HL-60 (cell line): ENCODE measurements around the gene FRMPD2.

Source experiments
- GABPA ChIP-seq: IDR thresholded peaks from 2 replicates; pipeline ENCODE4 v1.6.1; 2012; ENCODE audit warnings: low read depth
- POLR2AphosphoS5 ChIP-seq: IDR thresholded peaks from 2 replicates; pipeline ENCODE4 v1.6.1; 2012; ENCODE audit warnings: low read depth
- TF ChIP-seq, protein P1 (sequence below): IDR thresholded peaks from one replicate; pipeline ENCODE4 v1.5.1; 2011; ENCODE audit warnings: low read length, control low read depth, inconsistent platforms; ENCODE audit not compliant: insufficient read depth

DNA sequence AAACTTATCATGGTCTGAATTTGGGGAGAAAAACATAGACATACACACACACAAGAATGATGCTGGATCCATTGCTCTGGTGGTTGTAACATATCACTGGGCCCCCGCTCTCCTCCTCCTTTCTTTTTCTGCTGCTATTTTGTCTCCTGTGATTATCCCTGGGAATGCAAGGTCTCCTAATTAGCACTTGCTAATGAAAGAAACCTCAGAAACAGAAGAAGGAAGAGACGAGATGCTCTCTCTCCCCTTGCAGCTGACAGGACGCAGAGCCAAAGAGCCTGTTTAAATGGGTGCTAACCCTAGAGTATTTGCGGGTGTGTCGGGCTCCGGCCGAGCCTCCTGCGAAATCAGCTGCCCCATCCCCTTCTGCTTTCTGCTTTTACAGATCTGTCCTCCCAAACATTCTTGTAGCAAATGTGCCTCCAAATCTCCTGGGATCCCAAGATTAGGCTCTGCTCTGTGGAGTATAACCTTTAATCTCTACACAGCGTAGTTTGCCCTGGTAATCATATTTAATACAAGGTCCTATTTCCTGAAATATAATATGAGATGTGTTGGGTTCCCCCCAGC lies 81.5 kb downstream of the FRMPD2 start:
- TF ChIP-seq POLR2AphosphoS5 (no peak), GABPA (no peak)
- TF ChIP-seq, protein P1, sequence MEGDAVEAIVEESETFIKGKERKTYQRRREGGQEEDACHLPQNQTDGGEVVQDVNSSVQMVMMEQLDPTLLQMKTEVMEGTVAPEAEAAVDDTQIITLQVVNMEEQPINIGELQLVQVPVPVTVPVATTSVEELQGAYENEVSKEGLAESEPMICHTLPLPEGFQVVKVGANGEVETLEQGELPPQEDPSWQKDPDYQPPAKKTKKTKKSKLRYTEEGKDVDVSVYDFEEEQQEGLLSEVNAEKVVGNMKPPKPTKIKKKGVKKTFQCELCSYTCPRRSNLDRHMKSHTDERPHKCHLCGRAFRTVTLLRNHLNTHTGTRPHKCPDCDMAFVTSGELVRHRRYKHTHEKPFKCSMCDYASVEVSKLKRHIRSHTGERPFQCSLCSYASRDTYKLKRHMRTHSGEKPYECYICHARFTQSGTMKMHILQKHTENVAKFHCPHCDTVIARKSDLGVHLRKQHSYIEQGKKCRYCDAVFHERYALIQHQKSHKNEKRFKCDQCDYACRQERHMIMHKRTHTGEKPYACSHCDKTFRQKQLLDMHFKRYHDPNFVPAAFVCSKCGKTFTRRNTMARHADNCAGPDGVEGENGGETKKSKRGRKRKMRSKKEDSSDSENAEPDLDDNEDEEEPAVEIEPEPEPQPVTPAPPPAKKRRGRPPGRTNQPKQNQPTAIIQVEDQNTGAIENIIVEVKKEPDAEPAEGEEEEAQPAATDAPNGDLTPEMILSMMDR: no peak
